Ishikawa (cell line): ENCODE data around the gene SMPX.

Source experiments
- CEBPB ChIP-seq: IDR thresholded peaks from 2 replicates; pipeline ENCODE4 v1.6.1; 2012
- CREB1 ChIP-seq: IDR thresholded peaks from 2 replicates; pipeline ENCODE4 v1.6.1; 2012; ENCODE audit warnings: low read depth
- EGR1 ChIP-seq: IDR thresholded peaks from 2 replicates; pipeline ENCODE4 v1.6.1; 2012
- EP300 ChIP-seq: IDR thresholded peaks from 2 replicates; pipeline ENCODE4 v1.6.1; 2012; ENCODE audit warnings: borderline replicate concordance
- FOXM1 ChIP-seq: IDR thresholded peaks from 2 replicates; pipeline ENCODE4 v1.6.1; 2012; ENCODE audit warnings: low read depth, borderline replicate concordance
- NFIC ChIP-seq: IDR thresholded peaks from 2 replicates; pipeline ENCODE4 v1.6.1; 2012
- RAD21 ChIP-seq: IDR thresholded peaks from 2 replicates; pipeline ENCODE4 v1.6.1; 2012; ENCODE audit warnings: low read depth
- TAF1 ChIP-seq: IDR thresholded peaks from 2 replicates; pipeline ENCODE4 v1.6.1; 2012; ENCODE audit warnings: low read depth, mild to moderate bottlenecking
- TCF12 ChIP-seq: IDR thresholded peaks from 2 replicates; pipeline ENCODE4 v1.6.1; 2012; ENCODE audit warnings: low read depth
- TEAD4 ChIP-seq: IDR thresholded peaks from 2 replicates; pipeline ENCODE4 v1.6.1; 2012
- YY1 ChIP-seq: IDR thresholded peaks from 2 replicates; pipeline ENCODE4 v1.6.1; 2012; ENCODE audit warnings: low read depth
- ZBTB7A ChIP-seq: IDR thresholded peaks from 2 replicates; pipeline ENCODE4 v1.6.1; 2012; ENCODE audit warnings: low read depth
- TF ChIP-seq, protein P1 (sequence below): IDR thresholded peaks from 2 replicates; pipeline ENCODE4 v1.6.1; 2012
- TF ChIP-seq, protein P2 (sequence below): IDR thresholded peaks from 2 replicates; pipeline ENCODE4 v1.6.1; 2012; ENCODE audit warnings: low read depth, mild to moderate bottlenecking
- TF ChIP-seq, protein P3 (sequence below): IDR thresholded peaks from 2 replicates; pipeline ENCODE4 v1.6.1; 2012

The SMPX gene

DNA sequence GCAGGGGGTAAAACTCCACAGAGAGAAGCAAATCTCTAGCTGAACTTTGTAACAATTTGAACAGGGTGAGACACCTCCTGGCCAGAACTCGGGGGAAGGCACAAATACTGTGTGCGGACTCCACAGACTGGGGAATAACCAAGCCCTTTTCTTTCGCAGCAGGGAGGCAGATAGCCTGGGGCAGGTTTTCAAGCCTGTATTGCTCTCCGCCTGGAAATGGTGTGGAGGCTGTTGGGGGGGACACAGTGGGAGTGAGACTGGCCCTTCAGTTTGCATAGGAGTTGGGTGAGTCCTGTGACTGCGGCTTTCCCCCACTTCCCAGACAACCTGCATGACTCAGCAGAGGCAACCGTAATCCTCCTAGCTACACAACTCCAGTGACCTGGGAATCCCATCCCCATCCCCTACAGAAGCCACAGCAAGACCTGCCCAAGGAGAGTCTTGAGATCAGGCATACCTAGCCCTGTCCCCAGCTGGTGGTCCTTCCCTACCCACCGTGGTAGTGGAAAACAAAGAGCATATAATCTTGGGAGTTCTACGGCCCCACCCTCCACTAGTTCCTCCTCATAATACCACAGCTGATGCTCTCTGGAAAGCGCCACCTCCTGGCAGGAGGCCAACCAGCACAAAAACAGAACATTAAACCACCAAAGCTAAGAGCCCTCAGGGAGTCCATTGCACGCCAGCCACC lies 12.9 kb upstream of the SMPX start:
- TF ChIP-seq, protein P1, sequence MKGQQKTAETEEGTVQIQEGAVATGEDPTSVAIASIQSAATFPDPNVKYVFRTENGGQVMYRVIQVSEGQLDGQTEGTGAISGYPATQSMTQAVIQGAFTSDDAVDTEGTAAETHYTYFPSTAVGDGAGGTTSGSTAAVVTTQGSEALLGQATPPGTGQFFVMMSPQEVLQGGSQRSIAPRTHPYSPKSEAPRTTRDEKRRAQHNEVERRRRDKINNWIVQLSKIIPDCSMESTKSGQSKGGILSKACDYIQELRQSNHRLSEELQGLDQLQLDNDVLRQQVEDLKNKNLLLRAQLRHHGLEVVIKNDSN: no peak
- TF ChIP-seq, protein P2, sequence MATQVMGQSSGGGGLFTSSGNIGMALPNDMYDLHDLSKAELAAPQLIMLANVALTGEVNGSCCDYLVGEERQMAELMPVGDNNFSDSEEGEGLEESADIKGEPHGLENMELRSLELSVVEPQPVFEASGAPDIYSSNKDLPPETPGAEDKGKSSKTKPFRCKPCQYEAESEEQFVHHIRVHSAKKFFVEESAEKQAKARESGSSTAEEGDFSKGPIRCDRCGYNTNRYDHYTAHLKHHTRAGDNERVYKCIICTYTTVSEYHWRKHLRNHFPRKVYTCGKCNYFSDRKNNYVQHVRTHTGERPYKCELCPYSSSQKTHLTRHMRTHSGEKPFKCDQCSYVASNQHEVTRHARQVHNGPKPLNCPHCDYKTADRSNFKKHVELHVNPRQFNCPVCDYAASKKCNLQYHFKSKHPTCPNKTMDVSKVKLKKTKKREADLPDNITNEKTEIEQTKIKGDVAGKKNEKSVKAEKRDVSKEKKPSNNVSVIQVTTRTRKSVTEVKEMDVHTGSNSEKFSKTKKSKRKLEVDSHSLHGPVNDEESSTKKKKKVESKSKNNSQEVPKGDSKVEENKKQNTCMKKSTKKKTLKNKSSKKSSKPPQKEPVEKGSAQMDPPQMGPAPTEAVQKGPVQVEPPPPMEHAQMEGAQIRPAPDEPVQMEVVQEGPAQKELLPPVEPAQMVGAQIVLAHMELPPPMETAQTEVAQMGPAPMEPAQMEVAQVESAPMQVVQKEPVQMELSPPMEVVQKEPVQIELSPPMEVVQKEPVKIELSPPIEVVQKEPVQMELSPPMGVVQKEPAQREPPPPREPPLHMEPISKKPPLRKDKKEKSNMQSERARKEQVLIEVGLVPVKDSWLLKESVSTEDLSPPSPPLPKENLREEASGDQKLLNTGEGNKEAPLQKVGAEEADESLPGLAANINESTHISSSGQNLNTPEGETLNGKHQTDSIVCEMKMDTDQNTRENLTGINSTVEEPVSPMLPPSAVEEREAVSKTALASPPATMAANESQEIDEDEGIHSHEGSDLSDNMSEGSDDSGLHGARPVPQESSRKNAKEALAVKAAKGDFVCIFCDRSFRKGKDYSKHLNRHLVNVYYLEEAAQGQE: no peak
- no peak for TF ChIP-seq RAD21
- no peak for TF ChIP-seq EP300
- no peak for TF ChIP-seq CREB1
- TF ChIP-seq TAF1: no peak
- no peak for TF ChIP-seq TEAD4
- TF ChIP-seq YY1: no peak
- TF ChIP-seq, protein P3, sequence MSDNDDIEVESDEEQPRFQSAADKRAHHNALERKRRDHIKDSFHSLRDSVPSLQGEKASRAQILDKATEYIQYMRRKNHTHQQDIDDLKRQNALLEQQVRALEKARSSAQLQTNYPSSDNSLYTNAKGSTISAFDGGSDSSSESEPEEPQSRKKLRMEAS: no peak
- no peak for TF ChIP-seq CEBPB
- no peak for TF ChIP-seq EGR1
- TF ChIP-seq FOXM1: no peak
- no peak for TF ChIP-seq TCF12
- TF ChIP-seq NFIC: no peak
- TF ChIP-seq ZBTB7A: no peak

DNA sequence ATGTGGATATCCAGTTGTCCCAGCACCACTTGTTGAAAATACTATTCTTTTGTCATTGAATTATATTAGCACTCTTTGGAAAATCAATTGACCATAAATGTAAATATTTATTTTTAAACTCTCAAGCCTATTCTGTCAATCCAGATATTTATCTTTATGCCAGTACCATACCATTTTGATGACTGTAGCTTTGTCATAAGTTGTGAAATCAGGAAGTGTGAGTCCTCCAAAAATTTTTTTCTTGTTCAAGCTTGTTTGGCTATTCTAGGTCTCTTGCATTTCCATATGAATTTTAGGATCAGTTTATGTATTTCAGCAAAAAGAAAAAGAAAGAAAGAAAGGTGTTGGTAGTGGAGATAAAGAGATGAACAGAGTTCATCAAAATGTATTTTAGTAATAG lies 8.2 kb upstream of the SMPX start:
- TF ChIP-seq FOXM1 (no peak), YY1 (no peak), TAF1 (no peak), CREB1 (no peak), RAD21 (no peak), CEBPB (no peak), EGR1 (no peak)
- TF ChIP-seq, protein P2: no peak

DNA sequence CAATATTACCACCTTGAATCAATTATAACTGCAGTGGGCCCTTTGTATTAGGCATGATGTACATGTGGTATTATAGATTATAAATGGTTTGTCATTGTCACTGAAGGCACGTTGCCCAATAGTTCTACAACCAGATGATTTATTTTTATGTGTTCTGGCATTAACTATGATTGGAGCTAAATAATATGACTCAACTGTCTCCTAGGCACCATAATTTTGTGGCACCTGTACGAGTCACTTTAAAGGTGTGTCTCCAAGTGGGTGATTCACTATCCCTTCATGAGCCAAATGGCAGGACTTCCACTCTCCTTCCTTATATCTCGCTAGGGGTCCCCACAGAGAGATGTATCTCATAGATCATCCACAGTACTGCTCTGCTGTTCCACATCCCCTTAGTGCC lies 6.1 kb upstream of the SMPX start:
- TF ChIP-seq, protein P3: no peak
- TF ChIP-seq, protein P2: no peak
- TF ChIP-seq YY1: no peak
- TF ChIP-seq EGR1: no peak
- TF ChIP-seq, protein P1: no peak
- TF ChIP-seq NFIC: no peak
- no peak for TF ChIP-seq TAF1
- TF ChIP-seq TCF12: no peak
- no peak for TF ChIP-seq CEBPB
- no peak for TF ChIP-seq CREB1
- no peak for TF ChIP-seq RAD21
- no peak for TF ChIP-seq TEAD4
- no peak for TF ChIP-seq ZBTB7A
- TF ChIP-seq FOXM1: no peak
- TF ChIP-seq EP300: no peak

DNA sequence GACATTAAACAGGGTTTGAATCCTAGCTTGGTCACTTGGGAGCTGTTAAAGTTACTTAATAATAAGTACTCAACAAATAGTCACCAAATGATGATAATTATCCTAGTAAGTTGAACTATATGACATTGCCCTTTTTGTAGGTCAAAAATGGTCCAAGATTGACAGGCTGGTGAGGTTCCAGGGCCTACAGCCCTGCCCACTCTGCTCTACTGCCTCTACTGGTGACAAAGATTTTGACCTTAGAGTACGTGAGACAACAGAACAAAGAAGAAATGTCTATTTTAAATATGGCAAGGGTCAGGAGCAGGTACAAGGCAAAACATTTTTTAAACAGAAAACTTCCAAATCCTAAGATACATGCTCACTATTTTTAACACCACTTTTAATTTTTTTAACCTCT lies 572 bp upstream of the SMPX start:
- no peak for TF ChIP-seq NFIC
- no peak for TF ChIP-seq EGR1
- no peak for TF ChIP-seq TAF1
- TF ChIP-seq TCF12: no peak
- TF ChIP-seq RAD21: no peak
- no peak for TF ChIP-seq CEBPB
- no peak for TF ChIP-seq FOXM1
- TF ChIP-seq CREB1: no peak
- TF ChIP-seq, protein P1: no peak
- no peak for TF ChIP-seq YY1
- TF ChIP-seq, protein P3: no peak
- no peak for TF ChIP-seq EP300
- no peak for TF ChIP-seq ZBTB7A
- TF ChIP-seq TEAD4: no peak
- TF ChIP-seq, protein P2: no peak
